ENCODE results near the gene CFAP299.

CFAP299 gene

GRCh38 chr4:80538276-80538926, 202.9 kb downstream of the CFAP299 start:
- no CpG with 5 or more reads among the region's 4 CpGs for WGBS (ENCODE audit: extremely low coverage, insufficient coverage, insufficient read length)
- H3K23ac ChIP-seq (ENCODE audit: low read length) = no peak overlapping the region
- no peak overlapping the region for H2BK120ac ChIP-seq (ENCODE audit: insufficient read depth, low read length, poor library complexity)

GRCh38 chr4:80539190-80539589, 203.7 kb downstream of the CFAP299 start:
- whole genome bisulfite sequencing (ENCODE audit: extremely low coverage, insufficient coverage, insufficient read length) = 100% methylated on average over 1 of the region's 3 CpGs
- no peak overlapping the region for H3K18ac ChIP-seq (ENCODE audit: low read length)
- no peaks in the 10 kb centered on the region for H3K4me1 ChIP-seq (ENCODE audit: control insufficient read depth in 1 of 2, insufficient read depth in 2 of 2, low read length in 2 of 2)
- no peaks in the 10 kb centered on the region for H3K27me3 ChIP-seq (ENCODE audit: insufficient read depth, low read length)
- H3K23ac ChIP-seq (ENCODE audit: low read length) = no peak overlapping the region
- H2BK120ac ChIP-seq (ENCODE audit: insufficient read depth, low read length, poor library complexity) = no peak overlapping the region
- no peak overlapping the region for H3K4ac ChIP-seq (ENCODE audit: low read depth, low read length)
- no peak overlapping the region for H2BK5ac ChIP-seq (ENCODE audit: low read depth, low read length, poor library complexity)
- H2BK12ac ChIP-seq (ENCODE audit: low read length) = no peak overlapping the region
- no peak overlapping the region for H3K14ac ChIP-seq (ENCODE audit: low read length)
- no peak overlapping the region for H3K4me2 ChIP-seq (ENCODE audit: low read length)
- H4K91ac ChIP-seq (ENCODE audit: low read depth, low read length) = no peak overlapping the region
- no peaks in the 10 kb centered on the region for H3K79me1 ChIP-seq (ENCODE audit: low read length)
- no peak for DNase-seq
- H4K8ac ChIP-seq (ENCODE audit: low read depth, low read length) = no peak overlapping the region
- no peak overlapping the region for H3K4me3 ChIP-seq (ENCODE audit: low read depth, low read length)
- no peak overlapping the region for H3K9ac ChIP-seq (ENCODE audit: low read length)
- no peak overlapping the region for H3K27ac ChIP-seq (ENCODE audit: low read depth, low read length)
- H2AFZ ChIP-seq (ENCODE audit: insufficient read depth, low read length, poor library complexity) = no peak overlapping the region
- H3K79me2 ChIP-seq (ENCODE audit: control insufficient read depth, insufficient read depth, low read length, poor library complexity) = no peaks in the 10 kb centered on the region
- no peak overlapping the region for H2AK5ac ChIP-seq (ENCODE audit: low read length)
- no peaks in the 10 kb centered on the region for H3K36me3 ChIP-seq (ENCODE audit: control insufficient read depth in 1 of 2, insufficient read depth in 2 of 2, low read length in 2 of 2)
- no peak overlapping the region for H4K12ac ChIP-seq (ENCODE audit: low read depth, low read length)
- H3K9me3 ChIP-seq (ENCODE audit: insufficient read depth, low read depth, low read length) = no peaks in the 10 kb centered on the region

More at GRCh38 chr4:80538276-80538926, 202.9 kb downstream of the CFAP299 start:
- DNase-seq = no peak
- Histone ChIP-seq H3K27me3 (ENCODE audit: insufficient read depth, low read length) (no peaks in the 10 kb centered on the region), H3K27ac (ENCODE audit: low read depth, low read length) (no peak overlapping the region), H4K12ac (ENCODE audit: low read depth, low read length) (no peak overlapping the region), H2AK5ac (ENCODE audit: low read length) (no peak overlapping the region), H3K79me1 (ENCODE audit: low read length) (no peaks in the 10 kb centered on the region), H3K18ac (ENCODE audit: low read length) (no peak overlapping the region), H3K14ac (ENCODE audit: low read length) (no peak overlapping the region), H3K9me3 (ENCODE audit: insufficient read depth, low read depth, low read length) (no peaks in the 10 kb centered on the region), H3K9ac (ENCODE audit: low read length) (no peak overlapping the region), H3K79me2 (ENCODE audit: control insufficient read depth, insufficient read depth, low read length, poor library complexity) (no peaks in the 10 kb centered on the region), H4K91ac (ENCODE audit: low read depth, low read length) (no peak overlapping the region), H3K4me3 (ENCODE audit: low read depth, low read length) (no peak overlapping the region), H2BK12ac (ENCODE audit: low read length) (no peak overlapping the region), H3K4ac (ENCODE audit: low read depth, low read length) (no peak overlapping the region), H4K8ac (ENCODE audit: low read depth, low read length) (no peak overlapping the region), H3K4me2 (ENCODE audit: low read length) (no peak overlapping the region), H2BK5ac (ENCODE audit: low read depth, low read length, poor library complexity) (no peak overlapping the region), H3K36me3 (ENCODE audit: control insufficient read depth in 1 of 2, insufficient read depth in 2 of 2, low read length in 2 of 2) (no peaks in the 10 kb centered on the region), H3K4me1 (ENCODE audit: control insufficient read depth in 1 of 2, insufficient read depth in 2 of 2, low read length in 2 of 2) (no peaks in the 10 kb centered on the region), H2AFZ (ENCODE audit: insufficient read depth, low read length, poor library complexity) (no peak overlapping the region)

- no peaks in the 10 kb centered on the region for H3K36me3 ChIP-seq (ENCODE audit: control insufficient read depth in 1 of 2, insufficient read depth in 2 of 2, low read length in 2 of 2)
- no CpG with 5 or more reads among the region's 1 CpG for WGBS (ENCODE audit: extremely low coverage, insufficient coverage, insufficient read length)
- DNase-seq = no peak
- no peak overlapping the region for H2BK5ac ChIP-seq (ENCODE audit: low read depth, low read length, poor library complexity)
- H3K4me3 ChIP-seq (ENCODE audit: low read depth, low read length) = no peak overlapping the region
- no peak overlapping the region for H3K4ac ChIP-seq (ENCODE audit: low read depth, low read length)
- no peak overlapping the region for H3K27ac ChIP-seq (ENCODE audit: low read depth, low read length)
- no peak overlapping the region for H4K12ac ChIP-seq (ENCODE audit: low read depth, low read length)
- no peak overlapping the region for H4K91ac ChIP-seq (ENCODE audit: low read depth, low read length)
- H3K4me1 ChIP-seq (ENCODE audit: control insufficient read depth in 1 of 2, insufficient read depth in 2 of 2, low read length in 2 of 2) = no peaks in the 10 kb centered on the region
- no peaks in the 10 kb centered on the region for H3K27me3 ChIP-seq (ENCODE audit: insufficient read depth, low read length)
- H3K79me1 ChIP-seq (ENCODE audit: low read length) = no peaks in the 10 kb centered on the region
- H2BK12ac ChIP-seq (ENCODE audit: low read length) = no peak overlapping the region
- no peaks in the 10 kb centered on the region for H3K9me3 ChIP-seq (ENCODE audit: insufficient read depth, low read depth, low read length)
- no peak overlapping the region for H3K23ac ChIP-seq (ENCODE audit: low read length)
- no peak overlapping the region for H3K9ac ChIP-seq (ENCODE audit: low read length)
- H2AFZ ChIP-seq (ENCODE audit: insufficient read depth, low read length, poor library complexity) = no peak overlapping the region
- H3K79me2 ChIP-seq (ENCODE audit: control insufficient read depth, insufficient read depth, low read length, poor library complexity) = no peaks in the 10 kb centered on the region
- no peak overlapping the region for H2AK5ac ChIP-seq (ENCODE audit: low read length)
- H4K8ac ChIP-seq (ENCODE audit: low read depth, low read length) = no peak overlapping the region
- H3K14ac ChIP-seq (ENCODE audit: low read length) = no peak overlapping the region
- no peak overlapping the region for H3K18ac ChIP-seq (ENCODE audit: low read length)
- no peak overlapping the region for H3K4me2 ChIP-seq (ENCODE audit: low read length)
- H2BK120ac ChIP-seq (ENCODE audit: insufficient read depth, low read length, poor library complexity) = no peak overlapping the region
These were observed 204.8 kb downstream of the CFAP299 start for GRCh38 chr4:80540349-80540748.

DNA sequence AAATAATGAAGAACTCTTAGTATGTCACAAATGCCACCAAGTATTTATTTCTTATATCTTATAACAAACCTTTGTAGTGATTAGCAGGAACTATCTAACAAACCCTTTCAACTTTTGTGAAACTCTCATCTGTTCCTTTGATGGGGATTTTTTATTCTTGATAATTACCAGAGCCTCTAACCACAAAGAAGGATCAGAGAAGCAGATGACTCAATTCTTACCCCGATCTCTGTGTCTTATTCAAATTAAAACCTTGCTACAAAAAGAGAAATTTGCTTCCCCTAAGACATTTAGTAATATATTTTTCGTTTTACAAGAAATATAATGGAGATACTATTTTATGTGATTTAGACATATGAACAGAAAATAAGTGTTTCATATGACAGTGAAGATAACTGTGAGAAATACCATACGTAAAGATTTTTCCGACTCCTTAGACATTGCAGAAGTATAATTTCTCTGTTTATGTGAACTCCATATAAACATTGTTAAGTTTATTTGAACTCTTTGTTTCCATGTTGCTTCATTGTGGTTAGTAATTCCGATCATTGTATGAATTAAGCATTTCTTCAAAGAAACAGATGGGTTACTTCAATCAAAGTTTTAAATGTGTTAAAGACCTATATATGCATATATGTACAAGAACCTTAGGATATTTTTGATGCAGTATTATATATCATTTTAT, 205.4 kb downstream of the CFAP299 start:
- no peak overlapping the region for H3K23ac ChIP-seq (ENCODE audit: low read length)
- no peak overlapping the region for H2BK12ac ChIP-seq (ENCODE audit: low read length)
- H2AK5ac ChIP-seq (ENCODE audit: low read length) = no peak overlapping the region
- WGBS (ENCODE audit: extremely low coverage, insufficient coverage, insufficient read length) = no CpG with 5 or more reads among the region's 5 CpGs
- H2AFZ ChIP-seq (ENCODE audit: insufficient read depth, low read length, poor library complexity) = no peak overlapping the region
- no peak overlapping the region for H2BK5ac ChIP-seq (ENCODE audit: low read depth, low read length, poor library complexity)
- H3K9me3 ChIP-seq (ENCODE audit: insufficient read depth, low read depth, low read length) = no peaks in the 10 kb centered on the region
- H4K91ac ChIP-seq (ENCODE audit: low read depth, low read length) = no peak overlapping the region
- H3K4me2 ChIP-seq (ENCODE audit: low read length) = no peak overlapping the region
- no peaks in the 10 kb centered on the region for H3K4me1 ChIP-seq (ENCODE audit: control insufficient read depth in 1 of 2, insufficient read depth in 2 of 2, low read length in 2 of 2)
- no peak overlapping the region for H2BK120ac ChIP-seq (ENCODE audit: insufficient read depth, low read length, poor library complexity)
- no peak for DNase-seq
- no peaks in the 10 kb centered on the region for H3K79me1 ChIP-seq (ENCODE audit: low read length)
- H3K79me2 ChIP-seq (ENCODE audit: control insufficient read depth, insufficient read depth, low read length, poor library complexity) = no peaks in the 10 kb centered on the region
- no peak overlapping the region for H4K8ac ChIP-seq (ENCODE audit: low read depth, low read length)
- H3K9ac ChIP-seq (ENCODE audit: low read length) = no peak overlapping the region
- no peak overlapping the region for H3K4ac ChIP-seq (ENCODE audit: low read depth, low read length)
- no peak overlapping the region for H3K18ac ChIP-seq (ENCODE audit: low read length)
- H3K27ac ChIP-seq (ENCODE audit: low read depth, low read length) = no peak overlapping the region
- H3K27me3 ChIP-seq (ENCODE audit: insufficient read depth, low read length) = no peaks in the 10 kb centered on the region
- H3K36me3 ChIP-seq (ENCODE audit: control insufficient read depth in 1 of 2, insufficient read depth in 2 of 2, low read length in 2 of 2) = no peaks in the 10 kb centered on the region
- no peak overlapping the region for H3K14ac ChIP-seq (ENCODE audit: low read length)
- H3K4me3 ChIP-seq (ENCODE audit: low read depth, low read length) = no peak overlapping the region
- H4K12ac ChIP-seq (ENCODE audit: low read depth, low read length) = no peak overlapping the region
